Measurements from ENCODE around the gene ANKLE1.

DNA sequence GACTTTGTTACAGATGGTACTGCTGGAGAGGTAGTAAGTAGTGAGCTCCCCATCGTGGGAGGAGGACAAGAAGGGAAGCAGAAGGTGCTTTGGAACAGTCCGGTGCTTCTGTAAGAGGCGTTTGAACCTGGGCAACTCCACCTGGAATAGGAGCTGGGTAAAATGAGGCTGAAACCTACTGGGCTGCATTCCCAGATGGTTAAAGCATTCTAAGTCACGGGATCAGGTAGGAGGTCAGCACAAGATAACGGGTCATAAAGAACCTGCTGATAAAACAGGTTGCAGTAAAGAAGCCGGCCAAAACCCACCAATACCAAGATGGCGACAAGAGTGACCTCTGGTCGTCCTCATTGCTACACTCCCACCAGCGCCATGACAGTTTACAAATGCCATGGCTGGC is 5.1 kb downstream of the ANKLE1 start:
- TF ChIP-seq EZH2 (IDR thresholded peaks at IDR 0.05; ENCODE audit: low read length, missing control alignments), result no peak
- TF ChIP-seq, protein P1, sequence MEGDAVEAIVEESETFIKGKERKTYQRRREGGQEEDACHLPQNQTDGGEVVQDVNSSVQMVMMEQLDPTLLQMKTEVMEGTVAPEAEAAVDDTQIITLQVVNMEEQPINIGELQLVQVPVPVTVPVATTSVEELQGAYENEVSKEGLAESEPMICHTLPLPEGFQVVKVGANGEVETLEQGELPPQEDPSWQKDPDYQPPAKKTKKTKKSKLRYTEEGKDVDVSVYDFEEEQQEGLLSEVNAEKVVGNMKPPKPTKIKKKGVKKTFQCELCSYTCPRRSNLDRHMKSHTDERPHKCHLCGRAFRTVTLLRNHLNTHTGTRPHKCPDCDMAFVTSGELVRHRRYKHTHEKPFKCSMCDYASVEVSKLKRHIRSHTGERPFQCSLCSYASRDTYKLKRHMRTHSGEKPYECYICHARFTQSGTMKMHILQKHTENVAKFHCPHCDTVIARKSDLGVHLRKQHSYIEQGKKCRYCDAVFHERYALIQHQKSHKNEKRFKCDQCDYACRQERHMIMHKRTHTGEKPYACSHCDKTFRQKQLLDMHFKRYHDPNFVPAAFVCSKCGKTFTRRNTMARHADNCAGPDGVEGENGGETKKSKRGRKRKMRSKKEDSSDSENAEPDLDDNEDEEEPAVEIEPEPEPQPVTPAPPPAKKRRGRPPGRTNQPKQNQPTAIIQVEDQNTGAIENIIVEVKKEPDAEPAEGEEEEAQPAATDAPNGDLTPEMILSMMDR (conservative IDR thresholded peaks at IDR 0.05 in 1 of 2, IDR thresholded peaks at IDR 0.05 in 1 of 2; ENCODE audit: low read depth in 1 of 2, low read length in 2 of 2), result no peak

Data from fibroblast of lung (primary cell).